Raji (cell line): Measurements from ENCODE around the gene MYCBP2.

Source experiments
- POLR2A ChIP-seq: IDR thresholded peaks from 2 replicates; pipeline ENCODE4 v1.6.1; 2011; ENCODE audit warnings: low read depth, low read length, control low read depth; ENCODE audit not compliant: insufficient read depth

Gene MYCBP2

GRCh38 chr13:77319536-77319935, 7.4 kb downstream of the MYCBP2 start:
- no peak for TF ChIP-seq POLR2A

GRCh38 chr13:77318741-77319140, 8.2 kb downstream of the MYCBP2 start:
- no peak for TF ChIP-seq POLR2A

DNA sequence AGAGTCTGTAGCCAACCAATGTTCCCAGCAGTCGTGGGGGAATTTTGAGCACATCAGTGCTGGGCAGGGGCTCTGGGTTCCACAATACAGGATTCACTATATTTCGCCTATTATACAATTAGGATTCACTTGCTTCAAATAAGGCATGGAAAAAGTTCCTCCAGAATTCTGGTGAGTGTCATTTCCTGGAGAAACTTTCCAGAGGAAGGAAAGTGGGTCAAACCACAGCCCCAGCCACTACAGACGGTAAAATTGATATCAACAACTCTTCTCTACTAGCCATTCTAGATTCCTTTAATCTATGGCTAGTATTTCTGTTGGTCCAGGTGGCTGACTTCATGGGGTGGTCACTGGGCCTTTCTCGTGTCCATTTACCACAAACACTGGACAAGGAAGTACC, 10.5 kb downstream of the MYCBP2 start:
- no peak for TF ChIP-seq POLR2A

GRCh38 chr13:77313923-77314322, 13.0 kb downstream of the MYCBP2 start:
- no peak for TF ChIP-seq POLR2A

DNA sequence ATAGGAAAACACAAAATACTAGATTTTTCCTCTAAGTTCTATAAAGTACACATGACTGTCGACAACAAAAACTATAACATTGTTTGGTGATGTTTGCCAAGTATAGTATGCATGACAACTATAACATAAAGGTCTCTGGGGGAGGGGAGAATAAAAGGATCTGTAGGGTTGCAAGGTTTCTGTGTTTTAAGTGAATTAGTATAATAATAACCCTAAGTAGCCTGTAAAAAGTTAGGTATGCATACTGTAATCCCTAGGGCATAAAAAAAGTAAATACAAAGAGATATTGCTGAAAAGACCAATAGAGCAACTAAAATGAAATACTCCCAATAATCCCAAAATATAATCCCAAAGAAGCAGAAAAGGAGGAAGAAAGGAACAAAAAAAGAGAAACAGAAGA, 14.6 kb downstream of the MYCBP2 start:
- no peak for TF ChIP-seq POLR2A

DNA sequence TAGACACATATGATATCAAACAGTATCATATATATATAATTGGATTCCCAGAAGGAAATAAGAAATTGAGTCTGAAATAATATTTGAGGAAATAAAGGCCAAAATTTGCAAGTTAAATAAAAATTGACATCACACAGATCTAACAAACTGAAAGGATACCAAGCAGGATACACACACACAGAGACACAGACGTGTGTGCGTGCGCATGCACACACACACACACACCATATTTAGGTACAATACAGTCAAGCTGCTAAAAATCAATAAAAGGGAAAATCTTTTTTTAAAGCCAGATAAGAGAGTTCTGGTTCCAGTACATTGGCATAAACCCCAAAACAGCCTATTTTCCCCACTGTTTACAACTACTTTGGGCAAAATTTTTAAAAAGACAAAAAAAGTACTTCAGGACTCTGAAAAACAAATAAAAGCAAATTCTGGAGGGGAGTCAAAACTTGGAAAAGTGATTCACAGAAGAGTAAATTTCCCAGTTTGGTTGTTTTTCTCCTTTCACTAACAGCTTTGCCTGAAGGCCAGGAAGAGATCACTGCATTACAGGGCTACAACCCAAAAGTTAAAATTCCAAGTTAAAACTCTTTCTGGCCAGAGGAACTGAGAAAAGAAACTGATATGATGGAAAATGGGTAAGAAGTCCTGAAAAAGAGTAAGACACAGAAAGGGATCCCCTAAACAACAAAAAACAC, 16.2 kb downstream of the MYCBP2 start:
- no peak for TF ChIP-seq POLR2A

GRCh38 chr13:77310161-77310560, 16.7 kb downstream of the MYCBP2 start:
- no peak for TF ChIP-seq POLR2A

DNA sequence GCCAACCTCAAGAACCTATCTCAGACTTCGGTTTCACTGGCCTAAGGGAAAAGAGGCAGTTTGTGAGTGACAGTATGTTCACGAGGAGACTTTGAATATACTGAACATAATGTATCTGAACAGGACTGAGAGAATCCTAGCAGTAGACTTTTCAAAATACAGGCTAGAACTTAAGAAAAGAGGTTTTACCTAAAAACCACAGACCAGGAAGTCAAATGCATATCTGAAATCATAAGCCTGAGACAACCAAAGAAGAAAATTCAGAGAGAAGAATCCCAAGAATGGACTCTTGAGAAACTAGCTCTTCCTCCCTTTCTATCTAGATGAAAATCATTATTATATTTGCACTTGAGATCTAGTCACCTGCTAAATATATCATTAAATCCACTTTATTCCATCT, 17.6 kb downstream of the MYCBP2 start:
- TF ChIP-seq POLR2A = no peak

GRCh38 chr13:77306458-77306857, 20.4 kb downstream of the MYCBP2 start:
- no peak for TF ChIP-seq POLR2A

- TF ChIP-seq POLR2A = no peak
Measured at GRCh38 chr13:77305266-77305665, 21.6 kb downstream of the MYCBP2 start.

GRCh38 chr13:77300176-77301037, 26.5 kb downstream of the MYCBP2 start:
- TF ChIP-seq POLR2A = no peak

DNA sequence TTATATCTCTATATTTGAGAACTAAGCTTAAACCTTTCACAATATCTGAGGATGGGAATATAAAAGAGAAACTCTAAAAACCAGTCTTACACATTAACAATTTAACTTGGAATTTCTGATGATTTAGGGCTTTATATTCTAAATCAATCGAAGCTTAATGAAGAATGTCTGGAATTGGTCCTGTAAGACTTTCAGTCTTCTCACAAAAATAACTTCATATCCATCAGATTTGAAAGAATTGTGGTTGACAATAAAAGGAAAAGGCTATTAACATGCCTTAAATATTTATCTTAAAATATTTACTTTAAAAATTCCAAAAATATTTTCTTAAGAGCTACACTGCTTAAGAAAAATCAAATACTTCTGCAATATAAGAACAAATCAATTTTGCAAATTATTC, 27.3 kb downstream of the MYCBP2 start:
- TF ChIP-seq POLR2A = no peak

DNA sequence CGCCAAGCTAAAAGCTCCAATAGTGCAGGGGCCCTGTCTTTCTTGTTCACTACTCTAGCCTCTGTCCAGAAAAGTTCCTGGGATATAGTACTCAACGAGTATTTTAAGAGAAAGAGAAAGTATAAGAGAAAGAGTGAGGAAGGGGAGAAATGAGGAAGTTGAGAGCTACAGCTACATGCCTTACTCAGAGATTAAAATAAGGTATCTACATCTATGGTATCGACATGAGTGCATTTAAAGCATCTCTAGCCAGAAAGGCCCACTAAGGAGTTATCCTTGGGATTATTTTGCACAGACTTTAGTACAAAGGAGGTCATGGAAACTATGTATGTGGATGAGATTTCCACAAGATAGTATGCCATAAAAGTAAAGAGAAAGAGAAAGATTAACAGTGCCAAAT, 28.5 kb downstream of the MYCBP2 start:
- TF ChIP-seq POLR2A = no peak

- TF ChIP-seq POLR2A = no peak
Measured at GRCh38 chr13:77291774-77292173, 35.1 kb downstream of the MYCBP2 start.

- TF ChIP-seq POLR2A = no peak
Measured at GRCh38 chr13:77290342-77290741, 36.6 kb downstream of the MYCBP2 start.

DNA sequence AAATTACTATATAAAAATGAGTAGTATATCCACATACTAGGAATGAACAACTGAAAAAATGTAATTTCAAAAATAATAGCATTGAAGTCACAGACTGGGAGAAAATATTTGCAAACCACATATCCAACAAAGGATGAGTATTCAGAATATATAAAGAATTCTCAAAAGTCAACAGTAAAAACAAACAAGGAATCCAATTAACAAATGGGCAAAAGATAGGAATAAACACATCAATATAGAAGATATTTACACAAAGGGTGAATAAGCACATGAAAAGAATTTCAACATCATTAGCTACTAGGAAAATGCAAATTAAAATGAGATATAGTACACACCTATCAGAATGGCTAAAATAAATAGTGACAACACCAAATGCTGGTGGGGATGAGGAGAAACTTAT, 37.0 kb downstream of the MYCBP2 start:
- TF ChIP-seq POLR2A = no peak
